OCI-LY7 (cell line): ENCODE measurements around the gene GK. TPM values are rescaled to one million over a fixed set of nuclear protein-coding genes. Genes with fewer than 3 reads are reported as not detected.

Experiments
- Bru-seq: library from RNA; stranded (reverse); fragments of 400-500 nt; gene quantifications from one replicate; lab custom pipeline; 2021; lab: Mats Ljungman, UMichigan
- BruChase-seq, 2 experiments: library from RNA; stranded (reverse); fragments of 400-500 nt; gene quantifications; one replicate each; lab custom pipeline; 2021; lab: Mats Ljungman, UMichigan
- BruUV-seq: library from RNA; stranded (reverse); fragments of 400-500 nt; replicated peaks from 2 replicates; lab custom pipeline; 2021; lab: Mats Ljungman, UMichigan
- CTCF ChIA-PET: fragments of 300-600 bp; sonication (Branson Sonifier 250); formaldehyde crosslinking; loops from one replicate; lab custom pipeline; 2022; ENCODE audit warnings: antibody characterized with exemption; ENCODE audit not compliant: unreplicated experiment; lab: Charles Lee
- POLR2A ChIA-PET: fragments of 300-600 bp; sonication (Branson Sonifier 250); formaldehyde crosslinking; loops from one replicate; lab custom pipeline; 2022; ENCODE audit warnings: antibody characterized with exemption; lab: Charles Lee
- DNase-seq: peaks from one replicate; pipeline ENCODE4 v3.0.0-alpha.2; 2015; ENCODE audit warnings: low spot score
- H2AFZ ChIP-seq: fragments of 200-600 bp; sonication (generic), shearing (Covaris generic); 2 replicates; pipeline ENCODE4 v1.6.1; 2014; ENCODE audit warnings: mild to moderate bottlenecking, antibody characterized with exemption, low read length, moderate library complexity
- H3K27ac ChIP-seq: fragments of 200-600 bp; sonication (generic); 2 replicates; pipeline ENCODE4 v1.5.1; 2014; ENCODE audit warnings: mixed run types, low read depth, mild to moderate bottlenecking, moderate library complexity, low read length, inconsistent platforms; ENCODE audit not compliant: poor library complexity, severe bottlenecking
- H3K36me3 ChIP-seq: fragments of 200-600 bp; sonication (generic); 2 replicates; pipeline ENCODE4 v1.6.1; 2014; ENCODE audit warnings: mild to moderate bottlenecking, antibody characterized with exemption, low read length, moderate library complexity, mixed read lengths; ENCODE audit not compliant: insufficient read depth
- H3K4me1 ChIP-seq: fragments of 200-600 bp; sonication (generic); 2 replicates; pipeline ENCODE4 v1.5.1; 2014; ENCODE audit warnings: mild to moderate bottlenecking, low read length; ENCODE audit not compliant: insufficient read depth, poor library complexity, severe bottlenecking
- H3K4me2 ChIP-seq: fragments of 200-600 bp; sonication (generic); 2 replicates; pipeline ENCODE4 v1.6.1; 2014; ENCODE audit warnings: mild to moderate bottlenecking, low read length
- H3K4me3 ChIP-seq: fragments of 200-600 bp; sonication (generic); 2 replicates; pipeline ENCODE4 v1.5.1; 2014; ENCODE audit warnings: mild to moderate bottlenecking, low read depth, low read length; ENCODE audit not compliant: poor library complexity, severe bottlenecking
- H3K79me2 ChIP-seq: fragments of 200-600 bp; sonication (generic); 2 replicates; pipeline ENCODE4 v1.6.1; 2016; ENCODE audit warnings: low read depth, mild to moderate bottlenecking, low read length, moderate library complexity, mixed read lengths; ENCODE audit not compliant: insufficient read depth
- H3K9me2 ChIP-seq: fragments of 200-600 bp; sonication (generic); 2 replicates; pipeline ENCODE4 v1.6.1; 2016; ENCODE audit warnings: mild to moderate bottlenecking, low read length, mixed read lengths; ENCODE audit not compliant: insufficient read depth
- H3K9me3 ChIP-seq: fragments of 200-600 bp; sonication (generic); 2 replicates; pipeline ENCODE4 v1.6.1; 2014; ENCODE audit warnings: mild to moderate bottlenecking, mixed run types, low read length, mixed read lengths
- H4K20me1 ChIP-seq: fragments of 200-600 bp; sonication (generic); 2 replicates; pipeline ENCODE4 v1.6.1; 2014; ENCODE audit warnings: mild to moderate bottlenecking, antibody characterized with exemption, low read length, moderate library complexity, mixed read lengths; ENCODE audit not compliant: insufficient read depth
- CTCF ChIP-seq: fragments of 200-600 bp; sonication (generic); conservative IDR thresholded peaks from 2 replicates; pipeline ENCODE4 v1.5.1; 2014; ENCODE audit warnings: mild to moderate bottlenecking, antibody characterized with exemption, low read length, moderate library complexity, mixed read lengths
- EZH2phosphoT487 ChIP-seq: fragments of 200-600 bp; sonication (generic); IDR thresholded peaks from 2 replicates; pipeline ENCODE4 v1.6.1; 2018; ENCODE audit warnings: low read depth, borderline replicate concordance, mild to moderate bottlenecking, mixed run types, antibody characterized with exemption, low read length, moderate library complexity, mixed read lengths
- intact Hi-C: fragments of 100-400 bp; cut with micrococcal nuclease; formaldehyde crosslinking; loops from one replicate; pipeline ENCODE4 v1.10.0; 2022; ENCODE audit not compliant: unreplicated experiment
- long read RNA-seq: library from polyadenylated mRNA; stranded (forward); transcript quantifications from one replicate; pipeline ENCODE4 v2.0.0, GENCODE V29; 2022
- total RNA-seq, 2 experiments: library from RNA; depleted of rRNA in 1 of 2; stranded (reverse); fragments of >200 nt in 1 of 2; shearing (Covaris generic) in 1 of 2; gene quantifications; 2 replicates each; pipeline ENCODE4 v1.2.3, GENCODE V29; 2014 to 2022

Gene GK
- total RNA-seq (2014; rRNA removed; shearing (Covaris generic)) (8.1 and 10.1 TPM in 2 replicates), total RNA-seq (2022) (15.5 and 19.7 TPM in 2 replicates), Bru-seq, nascent RNA (percentile 57 among the genes with signal in this experiment), BruChase-seq, experiment 1, labeled RNA remaining after a 6-hour chase (percentile 61 among the genes with signal in this experiment), BruChase-seq, experiment 2, labeled RNA remaining after a 2-hour chase (percentile 61 among the genes with signal in this experiment)
- long read RNA-seq, transcript GK-203 (20 exons, 3,707 nt) = major isoform, 51 of 70 reads
- long read RNA-seq, partial matches to known transcripts = 2 of 70 reads
- long read RNA-seq, other reads (novel, unspliced or antisense) = 15 of 70 reads

DNA sequence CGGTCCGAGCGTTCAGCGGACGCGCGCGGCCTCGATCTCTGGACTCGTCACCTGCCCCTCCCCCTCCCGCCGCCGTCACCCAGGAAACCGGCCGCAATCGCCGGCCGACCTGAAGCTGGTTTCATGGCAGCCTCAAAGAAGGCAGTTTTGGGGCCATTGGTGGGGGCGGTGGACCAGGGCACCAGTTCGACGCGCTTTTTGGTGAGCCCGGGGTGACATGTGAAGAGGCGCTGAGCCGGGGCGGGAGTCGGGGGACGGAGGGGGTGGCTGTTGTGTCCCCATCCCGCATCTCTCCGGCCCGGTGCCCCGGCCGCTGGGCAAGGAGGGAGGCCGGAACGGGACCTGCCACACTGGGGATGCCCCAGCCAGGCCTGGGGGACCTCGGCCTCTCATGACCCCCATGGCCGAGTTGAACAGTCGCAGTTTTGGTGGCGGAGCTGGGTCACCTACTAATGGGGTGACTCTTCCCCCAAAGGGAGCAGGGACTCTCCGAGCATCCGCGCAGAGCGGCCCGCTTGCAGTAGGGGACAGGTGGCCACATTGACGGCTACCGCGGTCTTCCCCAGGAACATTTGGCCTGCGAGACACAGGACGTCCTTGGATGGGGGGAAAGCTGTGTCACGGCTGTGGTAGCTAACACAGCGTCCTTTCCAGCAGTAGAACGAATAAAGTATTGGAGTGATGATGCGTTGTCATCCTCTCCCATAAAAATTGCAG, at the start of gene GK:
TSS of gene GK (plus strand) at position 9 of the 717 bp plus-strand sequence. CDS start at position 124, 115 bp downstream.
- Histone ChIP-seq H3K79me2 (no peaks in the 10 kb centered on the region), H2AFZ (peak within 1 kb of the TSS; percentile 81), H3K36me3 (no peaks in the 10 kb centered on the region), H3K4me2 (peak within 1 kb of the TSS; percentile 92), H3K9me2 (no peaks in the 10 kb centered on the region), H3K4me1 (peaks cover 26% of the 10 kb centered on the region), H3K4me3 (peak within 1 kb of the TSS; percentile 87), H4K20me1 (no peaks in the 10 kb centered on the region), H3K27ac (peak within 1 kb of the TSS; percentile 48), H3K9me3 (no peaks in the 10 kb centered on the region)
- ChIA-PET POLR2A (no interaction called here), CTCF (no interaction called here)
- intact Hi-C loops = loop anchor here (5.0 to 10.0 kb wide), 3 partner anchors 76 to 234 kb away; partner anchors contain the start of genes TAB3 and TASL
- TF ChIP-seq CTCF (no peak), EZH2phosphoT487 (no peak)
- BruUV-seq = TSS peak; percentile 55
- peak; percentile 19 for DNase-seq

DNA sequence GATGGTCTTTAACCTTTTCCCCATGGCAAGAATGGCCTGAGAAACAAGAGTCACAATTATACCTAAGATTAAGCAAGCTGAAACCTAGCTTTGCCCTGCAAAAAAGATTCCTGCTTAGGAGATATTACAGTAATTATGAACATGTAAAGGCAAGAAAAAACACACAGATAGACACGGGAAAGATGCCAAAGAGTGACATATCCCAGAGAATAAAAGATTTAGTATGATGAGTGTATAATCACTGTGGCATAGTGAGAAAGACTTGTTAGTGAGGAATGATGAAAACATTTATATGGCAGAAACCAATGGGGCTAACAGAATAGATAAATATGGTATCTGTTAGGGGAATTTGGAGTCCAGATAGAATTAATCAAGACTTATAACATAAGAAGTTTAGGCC, 46.1 kb upstream of the GK start:
- Histone ChIP-seq H3K9me2 (no peaks in the 10 kb centered on the region), H3K36me3 (no peaks in the 10 kb centered on the region), H3K79me2 (no peaks in the 10 kb centered on the region), H4K20me1 (no peaks in the 10 kb centered on the region), H2AFZ (no peak overlapping the region), H3K4me3 (no peak overlapping the region), H3K4me2 (no peak overlapping the region), H3K27ac (no peak overlapping the region), H3K4me1 (no peaks in the 10 kb centered on the region), H3K9me3 (no peaks in the 10 kb centered on the region)
- BruUV-seq = no TSS peak
- TF ChIP-seq EZH2phosphoT487 (no peak), CTCF (no peak)
- ChIA-PET POLR2A (interaction anchor here (0.7 kb wide), 1 partner anchor 99 kb away, joined by 3 read pairs; no protein-coding TSS in a partner anchor), CTCF (no interaction called here)
- no peak for DNase-seq
- intact Hi-C loops = no loop called here
